Liver (tissue), 9 donors: ENCODE measurements around the gene VOPP1. TPM values are rescaled to one million over a fixed set of nuclear protein-coding genes. Genes with fewer than 3 reads are reported as not detected.

Source experiments
- DNase-seq: peaks from one replicate; pipeline ENCODE4 v3.0.0-alpha.2; 2017; ENCODE audit warnings: low spot score
- H3K27ac ChIP-seq, 2 donors: one replicate each; pipeline ENCODE4 v1.7.0; 2013; ENCODE audit warnings: inconsistent platforms in 2 of 2, low read length in 2 of 2, control low read depth in 1 of 2, low read depth in 1 of 2, mild to moderate bottlenecking in 1 of 2
- H3K27me3 ChIP-seq, 4 donors: one replicate each; pipeline versions ENCODE4 v1.6.1 to v1.7.0; 2013; ENCODE audit warnings: low read length in 3 of 4, inconsistent platforms in 1 of 4, mild to moderate bottlenecking in 1 of 4, moderate library complexity in 1 of 4; ENCODE audit not compliant: control insufficient read depth in 4 of 4, insufficient read depth in 4 of 4
- H3K36me3 ChIP-seq, 4 donors: one replicate each; pipeline versions ENCODE4 v1.6.1 to v1.7.0; 2013; ENCODE audit warnings: low read length in 3 of 4, mild to moderate bottlenecking in 3 of 4, low read depth in 1 of 4, moderate library complexity in 1 of 4; ENCODE audit not compliant: control insufficient read depth in 4 of 4, insufficient read depth in 3 of 4
- H3K4me1 ChIP-seq, 4 donors: one replicate each; pipeline versions ENCODE4 v1.6.1 to v1.7.0; 2013; ENCODE audit warnings: low read length in 3 of 4, mild to moderate bottlenecking in 3 of 4, moderate library complexity in 1 of 4; ENCODE audit not compliant: control insufficient read depth in 4 of 4, insufficient read depth in 4 of 4
- H3K4me3 ChIP-seq, 3 donors: one replicate each; pipeline versions ENCODE4 v1.6.1 to v1.7.0; 2013; ENCODE audit warnings: low read length in 3 of 3, control low read depth in 1 of 3, low read depth in 1 of 3, mild to moderate bottlenecking in 1 of 3
- H3K9ac ChIP-seq, 2 donors: one replicate each; pipeline ENCODE4 v1.7.0; 2013; ENCODE audit warnings: low read length in 2 of 2, mild to moderate bottlenecking in 2 of 2, moderate library complexity in 2 of 2, control low read depth in 1 of 2, low read depth in 1 of 2
- H3K9me3 ChIP-seq, 4 donors: one replicate each; pipeline versions ENCODE4 v1.6.1 to v1.7.0; 2013; ENCODE audit warnings: low read length in 3 of 4; ENCODE audit not compliant: control insufficient read depth in 4 of 4
- EGR1 ChIP-seq, 2 donors: IDR thresholded peaks; 2 replicates each; pipeline ENCODE4 v1.6.1; 2016 to 2018; ENCODE audit warnings: antibody characterized with exemption in 2 of 2, low read depth in 2 of 2
- FOXA1 ChIP-seq: IDR thresholded peaks from 2 replicates; pipeline ENCODE4 v1.6.1; 2016; ENCODE audit warnings: antibody characterized with exemption
- FOXA2 ChIP-seq: IDR thresholded peaks from 2 replicates; pipeline ENCODE4 v1.6.1; 2016; ENCODE audit warnings: antibody characterized with exemption
- GABPA ChIP-seq, 2 donors: IDR thresholded peaks in 1 of 2; conservative IDR thresholded peaks in 1 of 2; 2 replicates each; pipeline ENCODE4 v1.6.1; 2016; ENCODE audit warnings: antibody characterized with exemption in 2 of 2, mild to moderate bottlenecking in 1 of 2, moderate library complexity in 1 of 2
- HNF4A ChIP-seq, 2 donors: conservative IDR thresholded peaks; 2 replicates each; pipeline ENCODE4 v1.6.1; 2016; ENCODE audit warnings: antibody characterized with exemption in 2 of 2, mild to moderate bottlenecking in 2 of 2
- HNF4G ChIP-seq: IDR thresholded peaks from 2 replicates; pipeline ENCODE4 v1.6.1; 2016; ENCODE audit warnings: antibody characterized with exemption
- JUND ChIP-seq, 2 donors: IDR thresholded peaks; 2 replicates each; pipeline ENCODE4 v1.6.1; 2016; ENCODE audit warnings: antibody characterized with exemption in 2 of 2
- MAX ChIP-seq: IDR thresholded peaks from 2 replicates; pipeline ENCODE4 v1.6.1; 2016; ENCODE audit warnings: antibody characterized with exemption
- NR2F2 ChIP-seq: IDR thresholded peaks from 2 replicates; pipeline ENCODE4 v1.6.1; 2016; ENCODE audit warnings: antibody characterized with exemption
- RAD21 ChIP-seq, 2 donors: IDR thresholded peaks; 2 replicates each; pipeline ENCODE4 v1.6.1; 2016; ENCODE audit warnings: antibody characterized with exemption in 2 of 2, mild to moderate bottlenecking in 2 of 2
- REST ChIP-seq: IDR thresholded peaks from 2 replicates; pipeline ENCODE4 v1.6.1; 2016; ENCODE audit warnings: antibody characterized with exemption, mild to moderate bottlenecking
- RXRA ChIP-seq, 2 donors: IDR thresholded peaks; 2 replicates each; pipeline ENCODE4 v1.6.1; 2017 to 2018; ENCODE audit warnings: antibody characterized with exemption in 2 of 2, mild to moderate bottlenecking in 1 of 2
- SP1 ChIP-seq: IDR thresholded peaks from 2 replicates; pipeline ENCODE4 v1.6.1; 2018; ENCODE audit warnings: antibody characterized with exemption, mild to moderate bottlenecking
- TAF1 ChIP-seq: conservative IDR thresholded peaks from 2 replicates; pipeline ENCODE4 v1.6.1; 2016; ENCODE audit warnings: antibody characterized with exemption, mild to moderate bottlenecking
- YY1 ChIP-seq: IDR thresholded peaks from 2 replicates; pipeline ENCODE4 v1.6.1; 2016; ENCODE audit warnings: antibody characterized with exemption, mild to moderate bottlenecking
- WGBS: extraction: QIAGEN DNeasy Blood & Tissue Kit; methylation state at CpG from one replicate; pipeline ENCODE4 v1.1.7; 2013; 5-methylcytosine and 5-hydroxymethylcytosine counted together
- polyA plus RNA-seq, 2 donors: library from polyadenylated mRNA; stranded (reverse) in 1 of 2; unstranded in 1 of 2; fragments of 200-250 nt in 1 of 2; fragments of >200 nt in 1 of 2; fragmentation: Nextera tagmentation in 1 of 2; extraction: Ambion mirVana in 1 of 2; gene quantifications; one replicate each; pipeline versions ENCODE4 v1.2.1 to v1.2.3, GENCODE V29; 2013 to 2015
- total RNA-seq, 2 donors: library from RNA; depleted of rRNA; stranded (reverse); fragments of >200 nt; gene quantifications; one replicate each; pipeline ENCODE4 v1.2.3, GENCODE V29; 2014
- TF ChIP-seq, protein P1 (sequence below): IDR thresholded peaks from 2 replicates; pipeline ENCODE4 v1.6.1; 2016; ENCODE audit warnings: antibody characterized with exemption
- TF ChIP-seq, protein P2 (sequence below): IDR thresholded peaks from 2 replicates; pipeline ENCODE4 v1.6.1; 2016; ENCODE audit warnings: antibody characterized with exemption
- donor health status: healthy.
- donor health status: healthy.
- donor health status: healthy.
- donor health status: healthy.
- donor health status: healthy.

The VOPP1 gene
- total and polyA plus RNA-seq, 4 donors, result 11.5 to 23.8 (median 21.7) TPM

GRCh38 chr7:55425141-55425752 is 147.1 kb downstream of the VOPP1 start:
- H3K27me3 ChIP-seq, result no peaks in the 10 kb centered on the region
- no peak overlapping the region for H3K27ac ChIP-seq
- DNase-seq, result no peak
- H3K9ac ChIP-seq, result no peak overlapping the region
- TF ChIP-seq JUND (IDR thresholded peaks at IDR 0.05), result no peak
- H3K4me3 ChIP-seq, result no peak overlapping the region
- peaks cover 0 to 17% (median 7%) of the 10 kb centered on the region in 4 donors for H3K36me3 ChIP-seq
- H3K9me3 ChIP-seq, result no peaks in the 10 kb centered on the region
- peaks cover 0 to 3% (median 0%) of the 10 kb centered on the region in 4 donors for H3K4me1 ChIP-seq
- WGBS, result 89% methylated on average over 11 of the region's 11 CpGs

DNA sequence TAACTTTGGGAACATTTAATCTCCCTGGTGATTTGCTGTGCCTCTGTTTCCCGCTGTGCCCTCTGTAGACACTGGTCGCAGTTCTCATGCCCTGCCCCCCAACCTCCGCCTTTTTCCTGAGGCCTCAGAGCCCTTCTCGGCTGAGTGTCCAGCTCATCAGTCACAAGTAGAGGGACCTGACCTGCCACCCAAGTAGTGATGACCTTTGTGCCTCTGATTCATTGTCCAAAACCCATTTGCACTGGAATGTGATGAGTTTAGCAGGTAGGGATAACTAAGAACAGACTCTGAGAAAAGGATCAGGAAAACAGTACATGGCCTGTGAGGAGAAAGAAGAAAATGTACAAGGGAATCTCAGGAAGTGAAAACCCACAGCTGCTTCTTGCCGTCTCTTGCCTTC is 148.4 kb downstream of the VOPP1 start:
- Histone ChIP-seq H3K4me1 (peaks cover 0 to 3% (median 0%) of the 10 kb centered on the region in 4 donors), H3K4me3 (no peak overlapping the region), H3K27ac (no peak overlapping the region), H3K36me3 (peaks cover 0 to 17% (median 7%) of the 10 kb centered on the region in 4 donors), H3K9me3 (no peaks in the 10 kb centered on the region), H3K27me3 (no peaks in the 10 kb centered on the region), H3K9ac (no peak overlapping the region)
- TF ChIP-seq FOXA1 (no peak), HNF4A (conservative IDR thresholded peaks at IDR 0.05) (peak in 1 of 2 donors; percentile 14), JUND (IDR thresholded peaks at IDR 0.05) (no peak), EGR1 (IDR thresholded peaks at IDR 0.05; ENCODE audit: low read depth in 2 of 2) (no peak)
- TF ChIP-seq, protein P1, sequence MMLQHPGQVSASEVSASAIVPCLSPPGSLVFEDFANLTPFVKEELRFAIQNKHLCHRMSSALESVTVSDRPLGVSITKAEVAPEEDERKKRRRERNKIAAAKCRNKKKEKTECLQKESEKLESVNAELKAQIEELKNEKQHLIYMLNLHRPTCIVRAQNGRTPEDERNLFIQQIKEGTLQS, result no peak
- 86% methylated on average over 5 of the region's 5 CpGs for WGBS
- DNase-seq, result no peak

GRCh38 chr7:55423277-55423711 is 149.0 kb downstream of the VOPP1 start:
- no peaks in the 10 kb centered on the region for H3K9me3 ChIP-seq
- no peak overlapping the region for H3K4me3 ChIP-seq
- no peaks in the 10 kb centered on the region for H3K27me3 ChIP-seq
- no peak overlapping the region for H3K27ac ChIP-seq
- H3K4me1 ChIP-seq, result peaks cover 0 to 3% (median 0%) of the 10 kb centered on the region in 4 donors
- H3K36me3 ChIP-seq, result peaks cover 0 to 17% (median 7%) of the 10 kb centered on the region in 4 donors
- H3K9ac ChIP-seq, result no peak overlapping the region
- 80% methylated on average over 5 of the region's 5 CpGs for WGBS
- TF ChIP-seq, protein P2, sequence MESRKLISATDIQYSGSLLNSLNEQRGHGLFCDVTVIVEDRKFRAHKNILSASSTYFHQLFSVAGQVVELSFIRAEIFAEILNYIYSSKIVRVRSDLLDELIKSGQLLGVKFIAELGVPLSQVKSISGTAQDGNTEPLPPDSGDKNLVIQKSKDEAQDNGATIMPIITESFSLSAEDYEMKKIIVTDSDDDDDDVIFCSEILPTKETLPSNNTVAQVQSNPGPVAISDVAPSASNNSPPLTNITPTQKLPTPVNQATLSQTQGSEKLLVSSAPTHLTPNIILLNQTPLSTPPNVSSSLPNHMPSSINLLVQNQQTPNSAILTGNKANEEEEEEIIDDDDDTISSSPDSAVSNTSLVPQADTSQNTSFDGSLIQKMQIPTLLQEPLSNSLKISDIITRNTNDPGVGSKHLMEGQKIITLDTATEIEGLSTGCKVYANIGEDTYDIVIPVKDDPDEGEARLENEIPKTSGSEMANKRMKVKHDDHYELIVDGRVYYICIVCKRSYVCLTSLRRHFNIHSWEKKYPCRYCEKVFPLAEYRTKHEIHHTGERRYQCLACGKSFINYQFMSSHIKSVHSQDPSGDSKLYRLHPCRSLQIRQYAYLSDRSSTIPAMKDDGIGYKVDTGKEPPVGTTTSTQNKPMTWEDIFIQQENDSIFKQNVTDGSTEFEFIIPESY, result no peak
- TF ChIP-seq RXRA (IDR thresholded peaks at IDR 0.05), result no peak
- TF ChIP-seq REST, result no peak
- TF ChIP-seq EGR1 (IDR thresholded peaks at IDR 0.05; ENCODE audit: low read depth in 2 of 2), result no peak
- TF ChIP-seq, protein P1, result no peak
- TF ChIP-seq MAX, result no peak
- no peak for TF ChIP-seq GABPA (IDR thresholded peaks at IDR 0.05 in 1 of 2, conservative IDR thresholded peaks at IDR 0.05 in 1 of 2)
- TF ChIP-seq NR2F2, result no peak
- TF ChIP-seq JUND (IDR thresholded peaks at IDR 0.05), result no peak
- TF ChIP-seq TAF1, result no peak
- no peak for TF ChIP-seq HNF4G
- no peak for TF ChIP-seq RAD21 (IDR thresholded peaks at IDR 0.05)
- no peak for TF ChIP-seq SP1
- TF ChIP-seq FOXA1, result no peak
- no peak for TF ChIP-seq FOXA2
- TF ChIP-seq YY1, result no peak
- TF ChIP-seq HNF4A (conservative IDR thresholded peaks at IDR 0.05), result no peak
- DNase-seq, result no peak
